Measurements from ENCODE around the gene HAGHL.

Gene HAGHL

GRCh38 chr16:766820-767640, 40.1 kb downstream of the HAGHL start:
- TF ChIP-seq, protein P1, sequence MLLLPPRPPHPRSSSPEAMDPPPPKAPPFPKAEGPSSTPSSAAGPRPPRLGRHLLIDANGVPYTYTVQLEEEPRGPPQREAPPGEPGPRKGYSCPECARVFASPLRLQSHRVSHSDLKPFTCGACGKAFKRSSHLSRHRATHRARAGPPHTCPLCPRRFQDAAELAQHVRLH (tag by site-specific recombination; IDR thresholded peaks at IDR 0.05) = no peak
- Histone ChIP-seq H3K36me3 (ENCODE audit: control insufficient read depth in 2 of 2, insufficient read depth in 1 of 2, low read length in 2 of 2) (no peaks in the 10 kb centered on the region), H3K9me3 (ENCODE audit: control insufficient read depth, insufficient read depth, low read depth, low read length) (no peaks in the 10 kb centered on the region), H3K27ac (ENCODE audit: extremely low read depth, low read depth, low read length) (no peak overlapping the region), H3K4me3 (ENCODE audit: low read depth, low read length) (no peak overlapping the region), H3K4me1 (ENCODE audit: control insufficient read depth, insufficient read depth, low read length) (no peaks in the 10 kb centered on the region)
- ChIA-PET POLR2A (interaction anchor here (0.7 kb wide), 1 partner anchor 17 kb away, joined by 3 read pairs; no protein-coding TSS in a partner anchor), CTCF (no interaction called here)

DNA sequence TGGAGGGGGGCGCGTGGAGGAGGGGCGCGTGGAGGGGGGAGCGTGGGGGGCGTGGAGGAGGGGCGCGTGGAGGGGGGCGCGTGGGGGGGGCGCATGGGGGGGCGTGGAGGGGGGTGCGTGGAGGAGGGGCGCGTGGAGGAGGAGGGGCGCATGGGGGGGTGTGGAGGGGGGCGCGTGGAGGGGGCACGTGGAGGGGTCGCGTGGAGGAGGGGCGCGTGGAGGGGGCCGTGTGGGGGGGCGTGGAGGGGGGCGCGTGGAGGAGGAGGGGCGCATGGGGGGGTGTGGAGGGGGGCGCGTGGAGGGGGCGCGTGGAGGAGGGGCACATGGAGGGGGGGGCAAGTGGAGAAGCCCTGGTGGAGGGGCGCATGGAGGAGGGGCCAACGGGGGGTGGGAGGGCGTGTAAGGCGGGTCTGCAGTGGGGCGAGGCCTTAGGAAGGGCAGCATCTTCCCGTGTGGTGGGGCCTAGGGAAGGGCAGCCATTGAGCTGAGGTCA, 40.9 kb downstream of the HAGHL start:
- no peaks in the 10 kb centered on the region for H3K9me3 ChIP-seq (ENCODE audit: control insufficient read depth, insufficient read depth, low read depth, low read length)
- POLR2A ChIA-PET = no interaction called here
- no peak overlapping the region for H3K4me3 ChIP-seq (ENCODE audit: low read depth, low read length)
- TF ChIP-seq, protein P2, sequence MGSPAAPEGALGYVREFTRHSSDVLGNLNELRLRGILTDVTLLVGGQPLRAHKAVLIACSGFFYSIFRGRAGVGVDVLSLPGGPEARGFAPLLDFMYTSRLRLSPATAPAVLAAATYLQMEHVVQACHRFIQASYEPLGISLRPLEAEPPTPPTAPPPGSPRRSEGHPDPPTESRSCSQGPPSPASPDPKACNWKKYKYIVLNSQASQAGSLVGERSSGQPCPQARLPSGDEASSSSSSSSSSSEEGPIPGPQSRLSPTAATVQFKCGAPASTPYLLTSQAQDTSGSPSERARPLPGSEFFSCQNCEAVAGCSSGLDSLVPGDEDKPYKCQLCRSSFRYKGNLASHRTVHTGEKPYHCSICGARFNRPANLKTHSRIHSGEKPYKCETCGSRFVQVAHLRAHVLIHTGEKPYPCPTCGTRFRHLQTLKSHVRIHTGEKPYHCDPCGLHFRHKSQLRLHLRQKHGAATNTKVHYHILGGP (tag by site-specific recombination; IDR thresholded peaks at IDR 0.05) = no peak
- TF ChIP-seq ZNF555 (tag by site-specific recombination; conservative IDR thresholded peaks at IDR 0.05) (no peak), MYNN (tag by site-specific recombination; IDR thresholded peaks at IDR 0.05; ENCODE audit: borderline replicate concordance) (no peak), ZNF184 (tag by site-specific recombination; IDR thresholded peaks at IDR 0.05) (no peak), ZNF704 (tag by site-specific recombination; IDR thresholded peaks at IDR 0.05) (no peak), ZFP3 (tag by site-specific recombination; IDR thresholded peaks at IDR 0.05; ENCODE audit: low read depth) (no peak), BCL11A (tag by site-specific recombination; IDR thresholded peaks at IDR 0.05; ENCODE audit: low read depth) (no peak), GLIS1 (tag by site-specific recombination; IDR thresholded peaks at IDR 0.05) (no peak), SCRT2 (tag by site-specific recombination; IDR thresholded peaks at IDR 0.05) (no peak)
- no peak overlapping the region for H3K27ac ChIP-seq (ENCODE audit: extremely low read depth, low read depth, low read length)
- CTCF ChIA-PET = no interaction called here
- H3K36me3 ChIP-seq (ENCODE audit: control insufficient read depth in 2 of 2, insufficient read depth in 1 of 2, low read length in 2 of 2) = no peaks in the 10 kb centered on the region
- no peaks in the 10 kb centered on the region for H3K4me1 ChIP-seq (ENCODE audit: control insufficient read depth, insufficient read depth, low read length)

GRCh38 chr16:768428-768827, 41.5 kb downstream of the HAGHL start:
- no peak overlapping the region for H3K27ac ChIP-seq (ENCODE audit: extremely low read depth, low read depth, low read length)
- ChIA-PET POLR2A (no interaction called here), CTCF (no interaction called here)
- no peaks in the 10 kb centered on the region for H3K9me3 ChIP-seq (ENCODE audit: control insufficient read depth, insufficient read depth, low read depth, low read length)
- H3K36me3 ChIP-seq (ENCODE audit: control insufficient read depth in 2 of 2, insufficient read depth in 1 of 2, low read length in 2 of 2) = no peaks in the 10 kb centered on the region
- H3K4me1 ChIP-seq (ENCODE audit: control insufficient read depth, insufficient read depth, low read length) = no peaks in the 10 kb centered on the region
- no peak overlapping the region for H3K4me3 ChIP-seq (ENCODE audit: low read depth, low read length)
- TF ChIP-seq, protein P3, sequence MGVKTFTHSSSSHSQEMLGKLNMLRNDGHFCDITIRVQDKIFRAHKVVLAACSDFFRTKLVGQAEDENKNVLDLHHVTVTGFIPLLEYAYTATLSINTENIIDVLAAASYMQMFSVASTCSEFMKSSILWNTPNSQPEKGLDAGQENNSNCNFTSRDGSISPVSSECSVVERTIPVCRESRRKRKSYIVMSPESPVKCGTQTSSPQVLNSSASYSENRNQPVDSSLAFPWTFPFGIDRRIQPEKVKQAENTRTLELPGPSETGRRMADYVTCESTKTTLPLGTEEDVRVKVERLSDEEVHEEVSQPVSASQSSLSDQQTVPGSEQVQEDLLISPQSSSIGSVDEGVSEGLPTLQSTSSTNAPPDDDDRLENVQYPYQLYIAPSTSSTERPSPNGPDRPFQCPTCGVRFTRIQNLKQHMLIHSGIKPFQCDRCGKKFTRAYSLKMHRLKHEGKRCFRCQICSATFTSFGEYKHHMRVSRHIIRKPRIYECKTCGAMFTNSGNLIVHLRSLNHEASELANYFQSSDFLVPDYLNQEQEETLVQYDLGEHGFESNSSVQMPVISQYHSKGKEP (tag by site-specific recombination; IDR thresholded peaks at IDR 0.05) = no peak
- TF ChIP-seq ZNF362 (tag by site-specific recombination; IDR thresholded peaks at IDR 0.05) = no peak
- TF ChIP-seq ZBTB48 (tag by site-specific recombination; IDR thresholded peaks at IDR 0.05) = no peak
- TF ChIP-seq, protein P4, sequence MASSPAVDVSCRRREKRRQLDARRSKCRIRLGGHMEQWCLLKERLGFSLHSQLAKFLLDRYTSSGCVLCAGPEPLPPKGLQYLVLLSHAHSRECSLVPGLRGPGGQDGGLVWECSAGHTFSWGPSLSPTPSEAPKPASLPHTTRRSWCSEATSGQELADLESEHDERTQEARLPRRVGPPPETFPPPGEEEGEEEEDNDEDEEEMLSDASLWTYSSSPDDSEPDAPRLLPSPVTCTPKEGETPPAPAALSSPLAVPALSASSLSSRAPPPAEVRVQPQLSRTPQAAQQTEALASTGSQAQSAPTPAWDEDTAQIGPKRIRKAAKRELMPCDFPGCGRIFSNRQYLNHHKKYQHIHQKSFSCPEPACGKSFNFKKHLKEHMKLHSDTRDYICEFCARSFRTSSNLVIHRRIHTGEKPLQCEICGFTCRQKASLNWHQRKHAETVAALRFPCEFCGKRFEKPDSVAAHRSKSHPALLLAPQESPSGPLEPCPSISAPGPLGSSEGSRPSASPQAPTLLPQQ (tag by site-specific recombination; IDR thresholded peaks at IDR 0.05) = no peak
- no peak for TF ChIP-seq ZNF202 (tag by site-specific recombination; IDR thresholded peaks at IDR 0.05; ENCODE audit: borderline replicate concordance)
- no peak for TF ChIP-seq SP2 (tag by site-specific recombination; IDR thresholded peaks at IDR 0.05)
- peak; percentile 67; the same call in 1 of the 2 replicates for TF ChIP-seq ZFHX2 (tag by site-specific recombination; conservative IDR thresholded peaks at IDR 0.05)
- TF ChIP-seq, protein P2 (tag by site-specific recombination; IDR thresholded peaks at IDR 0.05) = no peak
- no peak for TF ChIP-seq ZNF132 (tag by site-specific recombination; IDR thresholded peaks at IDR 0.05; ENCODE audit: borderline replicate concordance)
- TF ChIP-seq ZNF664 (tag by site-specific recombination; IDR thresholded peaks at IDR 0.05) = no peak
- TF ChIP-seq ZSCAN16 (tag by site-specific recombination; IDR thresholded peaks at IDR 0.05) = no peak
- TF ChIP-seq ZFP41 (tag by site-specific recombination; IDR thresholded peaks at IDR 0.05; ENCODE audit: borderline replicate concordance) = no peak
- no peak for TF ChIP-seq ZNF548 (tag by site-specific recombination; IDR thresholded peaks at IDR 0.05)

Measured in HEK293 (cell line).